Uterus (tissue), 2 donors: ENCODE measurements around the gene SGCG.

Source experiments
- POLR2A ChIP-seq, 2 donors: fragments of 450-650 bp; IDR thresholded peaks; one replicate each; pipeline ENCODE4 v1.6.1; 2016; ENCODE audit warnings: antibody characterized with exemption in 2 of 2, mild to moderate bottlenecking in 1 of 2, moderate library complexity in 1 of 2
- TF ChIP-seq, protein P1 (sequence below), 4 experiments: fragments of 200-600 bp in 2 of 4; fragments of 450-650 bp in 2 of 4; sonication (generic) in 2 of 4; IDR thresholded peaks; one replicate each; pipeline ENCODE4 v1.5.1; 2016 to 2019; ENCODE audit warnings: antibody characterized with exemption in 4 of 4, mild to moderate bottlenecking in 2 of 4, moderate library complexity in 1 of 4

GRCh38 chr13:23273498-23273897 lies 92.7 kb downstream of the SGCG start:
- no peak for TF ChIP-seq POLR2A (IDR thresholded peaks at IDR 0.05)
- TF ChIP-seq, protein P1, sequence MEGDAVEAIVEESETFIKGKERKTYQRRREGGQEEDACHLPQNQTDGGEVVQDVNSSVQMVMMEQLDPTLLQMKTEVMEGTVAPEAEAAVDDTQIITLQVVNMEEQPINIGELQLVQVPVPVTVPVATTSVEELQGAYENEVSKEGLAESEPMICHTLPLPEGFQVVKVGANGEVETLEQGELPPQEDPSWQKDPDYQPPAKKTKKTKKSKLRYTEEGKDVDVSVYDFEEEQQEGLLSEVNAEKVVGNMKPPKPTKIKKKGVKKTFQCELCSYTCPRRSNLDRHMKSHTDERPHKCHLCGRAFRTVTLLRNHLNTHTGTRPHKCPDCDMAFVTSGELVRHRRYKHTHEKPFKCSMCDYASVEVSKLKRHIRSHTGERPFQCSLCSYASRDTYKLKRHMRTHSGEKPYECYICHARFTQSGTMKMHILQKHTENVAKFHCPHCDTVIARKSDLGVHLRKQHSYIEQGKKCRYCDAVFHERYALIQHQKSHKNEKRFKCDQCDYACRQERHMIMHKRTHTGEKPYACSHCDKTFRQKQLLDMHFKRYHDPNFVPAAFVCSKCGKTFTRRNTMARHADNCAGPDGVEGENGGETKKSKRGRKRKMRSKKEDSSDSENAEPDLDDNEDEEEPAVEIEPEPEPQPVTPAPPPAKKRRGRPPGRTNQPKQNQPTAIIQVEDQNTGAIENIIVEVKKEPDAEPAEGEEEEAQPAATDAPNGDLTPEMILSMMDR (IDR thresholded peaks at IDR 0.05) = no peak
